OCI-LY7 (cell line): Measurements from ENCODE around the gene MEOX2.

Experiments
- EZH2phosphoT487 ChIP-seq: fragments of 200-600 bp; sonication (generic); IDR thresholded peaks from 2 replicates; pipeline ENCODE4 v1.6.1; 2018; ENCODE audit warnings: low read depth, borderline replicate concordance, mild to moderate bottlenecking, mixed run types, antibody characterized with exemption, low read length, moderate library complexity, mixed read lengths
- TF ChIP-seq, protein P1 (sequence below): fragments of 200-600 bp; sonication (generic); conservative IDR thresholded peaks from 2 replicates; pipeline ENCODE4 v1.5.1; 2014; ENCODE audit warnings: mild to moderate bottlenecking, antibody characterized with exemption, low read length, moderate library complexity, mixed read lengths

- TF ChIP-seq, protein P1, sequence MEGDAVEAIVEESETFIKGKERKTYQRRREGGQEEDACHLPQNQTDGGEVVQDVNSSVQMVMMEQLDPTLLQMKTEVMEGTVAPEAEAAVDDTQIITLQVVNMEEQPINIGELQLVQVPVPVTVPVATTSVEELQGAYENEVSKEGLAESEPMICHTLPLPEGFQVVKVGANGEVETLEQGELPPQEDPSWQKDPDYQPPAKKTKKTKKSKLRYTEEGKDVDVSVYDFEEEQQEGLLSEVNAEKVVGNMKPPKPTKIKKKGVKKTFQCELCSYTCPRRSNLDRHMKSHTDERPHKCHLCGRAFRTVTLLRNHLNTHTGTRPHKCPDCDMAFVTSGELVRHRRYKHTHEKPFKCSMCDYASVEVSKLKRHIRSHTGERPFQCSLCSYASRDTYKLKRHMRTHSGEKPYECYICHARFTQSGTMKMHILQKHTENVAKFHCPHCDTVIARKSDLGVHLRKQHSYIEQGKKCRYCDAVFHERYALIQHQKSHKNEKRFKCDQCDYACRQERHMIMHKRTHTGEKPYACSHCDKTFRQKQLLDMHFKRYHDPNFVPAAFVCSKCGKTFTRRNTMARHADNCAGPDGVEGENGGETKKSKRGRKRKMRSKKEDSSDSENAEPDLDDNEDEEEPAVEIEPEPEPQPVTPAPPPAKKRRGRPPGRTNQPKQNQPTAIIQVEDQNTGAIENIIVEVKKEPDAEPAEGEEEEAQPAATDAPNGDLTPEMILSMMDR, result no peak
- no peak for TF ChIP-seq EZH2phosphoT487
Measured at GRCh38 chr7:15680446-15680845, 6.0 kb downstream of the MEOX2 start.
